GM21825 (cell line): Measurements from ENCODE around the gene SPPL2A.
A peak's percentile ranks its signal among the peaks of the same experiment; 100 is the strongest.

Experiments
- ATAC-seq: cut with Tn5 transposase; IDR thresholded peaks from one replicate; pipeline ENCODE4 v1.9.1; 2021; ENCODE audit warnings: mild to moderate bottlenecking, moderate library complexity; ENCODE audit not compliant: unreplicated experiment

Gene SPPL2A

GRCh38 chr15:50687302-50687902 is 78.1 kb downstream of the SPPL2A start:
- no peak for ATAC-seq

- ATAC-seq, result peak; percentile 76
Measured at GRCh38 chr15:50686469-50687301, 78.8 kb downstream of the SPPL2A start, which contains the start of gene TRPM7. TSS of gene TRPM7 (minus strand) at chr15:50686797. CDS start at chr15:50686533, 264 bp downstream.

- ATAC-seq, result peak; percentile 58
Measured at GRCh38 chr15:50685976-50686468, 79.5 kb downstream of the SPPL2A start.

- no peak for ATAC-seq
Measured at GRCh38 chr15:50685191-50685975, 80.1 kb downstream of the SPPL2A start.

- no peak for ATAC-seq
Measured at GRCh38 chr15:50681467-50681866, 84.0 kb downstream of the SPPL2A start.

- no peak for ATAC-seq
Measured at GRCh38 chr15:50676799-50677483, 88.6 kb downstream of the SPPL2A start.

- ATAC-seq, result no peak
Measured at GRCh38 chr15:50675535-50676144, 89.9 kb downstream of the SPPL2A start.

GRCh38 chr15:50670115-50670514 is 95.4 kb downstream of the SPPL2A start:
- ATAC-seq, result no peak

GRCh38 chr15:50669611-50670010 is 95.9 kb downstream of the SPPL2A start:
- ATAC-seq, result no peak

GRCh38 chr15:50665938-50666337 is 99.6 kb downstream of the SPPL2A start:
- ATAC-seq, result no peak

- ATAC-seq, result no peak
Measured at GRCh38 chr15:50655555-50655954, 110.0 kb downstream of the SPPL2A start.

GRCh38 chr15:50653156-50653743 is 112.3 kb downstream of the SPPL2A start:
- no peak for ATAC-seq

- ATAC-seq, result no peak
Measured at GRCh38 chr15:50652671-50653070, 112.8 kb downstream of the SPPL2A start.
